ENCODE measurements around the gene ZBED4. TPM values are rescaled to one million over a fixed set of nuclear protein-coding genes. Genes with fewer than 3 reads are reported as not detected.

Gene ZBED4
- total and polyA plus RNA-seq, 2 of the 13 experiments (the other 11 are each of a cell fraction or from before 2014, with no cell fraction given) = 5.4 to 9.6 TPM

- peaks cover 17 to 52% of the 10 kb centered on the region in 2 experiments for H3K36me3 ChIP-seq (replicated peaks in 1 of 2; ENCODE audit: control insufficient read depth in 1 of 2, insufficient read depth in 2 of 2, low read length in 2 of 2)
- DNase-seq (ENCODE audit: low spot score) (no peak), FAIRE-seq (no peak), ATAC-seq (no peak)
- no peak overlapping the region for H3K27ac ChIP-seq (ENCODE audit: extremely low read length, insufficient read depth, low read length)
- ChIA-PET POLR2A (no interaction called here), CTCF (ENCODE audit: low intra/inter-chr PET ratio, low total read pairs) (no interaction called here)
- BruUV-seq (replicated peaks) = no TSS peak
- no peaks in the 10 kb centered on the region for H3K27me3 ChIP-seq (ENCODE audit: control insufficient read depth in 1 of 2, insufficient read depth in 2 of 2, low read length in 2 of 2)
- no peak overlapping the region for H2AFZ ChIP-seq (ENCODE audit: low read length)
- no peaks in the 10 kb centered on the region for H3K4me1 ChIP-seq (ENCODE audit: insufficient read depth, low read length)
- WGBS (ENCODE audit: low lambda C conversion rate) = 95% methylated on average over 20 of the region's 20 CpGs
- intact Hi-C loops (cut with micrococcal nuclease; ENCODE audit: unreplicated experiment) (no loop called here), in situ Hi-C loops (cut with HindIII; ENCODE audit: extremely low pct_ligation_motif_present, low pct_unique_long_range_greater_than_20kb) (no loop called here)
- TF ChIP-seq ERF (CRISPR knock-in tag; IDR thresholded peaks at IDR 0.05) (no peak), ZSCAN25 (CRISPR knock-in tag; IDR thresholded peaks at IDR 0.05) (no peak), ZNF737 (CRISPR knock-in tag; IDR thresholded peaks at IDR 0.05; ENCODE audit: borderline replicate concordance) (no peak), DMTF1 (CRISPR knock-in tag; IDR thresholded peaks at IDR 0.05) (no peak), KAT8 (CRISPR knock-in tag; IDR thresholded peaks at IDR 0.05) (no peak), MAX (IDR thresholded peaks at IDR 0.05) (no peak), SPEN (CRISPR knock-in tag; IDR thresholded peaks at IDR 0.05; ENCODE audit: low read depth) (no peak), MYPOP (CRISPR knock-in tag; IDR thresholded peaks at IDR 0.05) (no peak), KMT2B (CRISPR knock-in tag; IDR thresholded peaks at IDR 0.05) (no peak), ZNF782 (CRISPR knock-in tag; IDR thresholded peaks at IDR 0.05; ENCODE audit: borderline replicate concordance) (no peak), HNF4A (CRISPR knock-in tag; IDR thresholded peaks at IDR 0.05) (no peak), ZBTB7A (CRISPR knock-in tag; IDR thresholded peaks at IDR 0.05) (no peak), ETV6 (CRISPR knock-in tag; conservative IDR thresholded peaks at IDR 0.05) (no peak), ZMAT3 (CRISPR knock-in tag; conservative IDR thresholded peaks at IDR 0.05) (no peak), CCDC6 (CRISPR knock-in tag; IDR thresholded peaks at IDR 0.05) (no peak), ZNF484 (CRISPR knock-in tag; IDR thresholded peaks at IDR 0.05; ENCODE audit: borderline replicate concordance, low read depth) (no peak), ZNF564 (CRISPR knock-in tag; IDR thresholded peaks at IDR 0.05) (no peak), HMGXB3 (CRISPR knock-in tag; IDR thresholded peaks at IDR 0.05; ENCODE audit: borderline replicate concordance) (no peak)
- H3K79me2 ChIP-seq (ENCODE audit: insufficient read depth, low read length) = peaks cover 33% of the 10 kb centered on the region
- no peak overlapping the region for H3K4me2 ChIP-seq (ENCODE audit: low read depth, low read length)
- no peaks in the 10 kb centered on the region; the same call in 1 of the 2 replicates for H4K20me1 ChIP-seq (ENCODE audit: insufficient read depth, low read length)
- H3K9ac ChIP-seq (ENCODE audit: insufficient read depth, low read depth, low read length) = no peak overlapping the region
- no peaks in the 10 kb centered on the region for H3K9me3 ChIP-seq (ENCODE audit: low read length)
- no peak overlapping the region for H3K4me3 ChIP-seq (replicated peaks in 1 of 3; ENCODE audit: insufficient read depth in 1 of 3, low read depth in 2 of 3, low read length in 3 of 3)
Observed at GRCh38 chr22:49884075-49884474, 30.4 kb downstream of the ZBED4 start.

Measured in HepG2 (cell line).